HG02642 (cell line): Measurements from ENCODE around the gene TAB2.
A peak's percentile ranks its signal among the peaks of the same experiment; 100 is the strongest.

Experiments
- ATAC-seq: cut with Tn5 transposase; IDR thresholded peaks from one replicate; pipeline ENCODE4 v1.9.1; 2021; ENCODE audit warnings: mild to moderate bottlenecking; ENCODE audit not compliant: unreplicated experiment, poor library complexity

Gene TAB2

DNA sequence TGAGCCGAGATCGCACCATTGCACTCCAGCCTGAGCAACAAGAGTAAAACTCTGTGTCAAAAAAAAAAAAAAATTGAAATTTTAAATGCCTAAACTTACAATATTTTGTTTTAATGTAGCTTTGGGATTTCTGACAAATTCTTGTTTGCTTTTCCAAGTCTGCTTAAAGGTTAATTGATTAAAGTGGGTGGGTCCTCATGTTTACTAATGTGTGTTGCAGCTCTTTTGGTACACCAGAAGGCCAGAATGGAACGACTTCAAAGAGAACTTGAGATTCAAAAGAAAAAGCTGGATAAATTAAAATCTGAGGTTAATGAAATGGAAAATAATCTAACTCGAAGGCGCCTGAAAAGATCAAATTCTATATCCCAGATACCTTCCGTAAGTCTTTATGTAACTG is 79.9 kb downstream of the TAB2 start:
- ATAC-seq = no peak

- ATAC-seq = no peak
Observed at GRCh38 chr6:149400050-149400449, 82.5 kb downstream of the TAB2 start, which contains the start of gene SUMO4. TSS of gene SUMO4 (plus strand) at chr6:149400262. CDS start at chr6:149400392, 130 bp downstream.

DNA sequence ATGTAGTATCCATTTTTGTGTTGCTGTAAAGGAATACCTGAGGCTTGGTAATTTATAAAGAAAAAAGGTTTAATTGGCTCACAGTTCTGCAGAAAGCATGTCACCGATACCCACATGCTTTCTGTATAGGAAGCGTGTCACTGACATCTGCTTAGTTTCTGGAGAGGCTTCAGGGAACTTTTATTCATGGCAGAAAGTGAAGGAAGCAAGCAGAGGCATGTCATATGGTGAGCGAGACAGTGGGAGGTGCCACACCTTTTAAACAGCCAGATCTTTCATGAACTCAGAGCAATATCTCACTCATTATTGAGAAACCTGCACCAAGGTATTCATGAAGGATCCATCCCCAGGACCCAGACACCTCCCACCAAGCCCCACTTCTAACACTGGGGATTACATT is 86.0 kb downstream of the TAB2 start:
- no peak for ATAC-seq

DNA sequence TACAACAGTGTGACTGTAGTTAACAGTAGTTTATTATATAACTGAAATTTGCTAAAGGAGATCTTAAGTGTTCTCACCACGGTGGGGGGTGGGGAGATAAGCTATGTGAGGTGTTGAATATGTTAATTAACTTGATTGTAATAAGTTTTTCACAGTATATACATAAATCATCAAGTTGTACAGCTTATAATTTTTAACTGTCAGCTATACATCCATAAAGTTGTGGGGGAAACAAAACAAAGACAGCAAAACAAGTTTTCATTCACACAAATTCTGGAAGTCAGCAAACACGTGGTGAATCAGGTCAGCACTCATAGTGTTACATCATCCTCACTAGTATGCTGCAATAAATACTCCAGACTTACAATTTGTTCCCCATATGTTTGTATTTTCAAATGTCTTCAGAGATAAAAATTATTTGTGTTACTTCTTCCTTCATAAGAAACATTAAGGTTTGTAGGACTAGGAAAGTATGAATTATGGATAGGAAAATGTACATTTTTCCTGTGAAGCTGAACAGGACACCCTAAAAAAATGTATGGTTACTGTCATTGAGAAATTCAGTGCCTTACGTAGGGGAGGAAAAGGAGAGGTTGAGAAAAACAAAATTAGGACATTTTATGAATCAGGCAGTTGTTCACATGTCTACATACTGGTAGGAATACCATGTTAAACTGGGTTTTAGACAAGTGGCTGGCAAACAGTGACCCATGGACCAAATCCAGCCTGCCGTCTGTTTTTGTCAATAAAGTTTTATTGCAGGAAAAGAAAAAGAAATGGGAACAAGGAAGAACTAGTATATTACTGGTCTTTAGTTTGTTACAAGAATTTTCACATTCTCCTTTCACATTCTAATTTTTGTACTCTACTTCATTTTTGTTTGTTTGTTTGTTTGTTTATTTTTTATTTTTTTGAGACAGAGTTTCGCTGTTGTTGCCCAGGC is 88.6 kb downstream of the TAB2 start:
- ATAC-seq = no peak

DNA sequence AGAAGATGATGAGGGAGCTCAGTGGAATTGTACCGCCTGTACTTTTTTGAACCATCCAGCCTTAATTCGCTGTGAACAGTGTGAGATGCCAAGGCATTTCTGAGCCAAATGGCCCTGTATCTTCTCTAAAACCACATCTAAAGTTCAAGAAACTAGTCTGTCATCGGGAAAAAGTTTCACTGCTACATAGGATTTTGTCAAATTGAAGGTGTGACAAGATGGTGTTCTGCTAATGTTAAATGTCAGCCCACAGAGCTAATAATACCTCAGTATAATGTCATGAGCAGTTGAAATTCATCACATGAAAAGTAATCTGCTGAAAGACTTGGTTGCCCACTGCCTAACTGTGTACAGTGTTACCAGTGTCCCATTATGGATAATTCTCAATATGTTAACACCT is 92.1 kb downstream of the TAB2 start:
- no peak for ATAC-seq

DNA sequence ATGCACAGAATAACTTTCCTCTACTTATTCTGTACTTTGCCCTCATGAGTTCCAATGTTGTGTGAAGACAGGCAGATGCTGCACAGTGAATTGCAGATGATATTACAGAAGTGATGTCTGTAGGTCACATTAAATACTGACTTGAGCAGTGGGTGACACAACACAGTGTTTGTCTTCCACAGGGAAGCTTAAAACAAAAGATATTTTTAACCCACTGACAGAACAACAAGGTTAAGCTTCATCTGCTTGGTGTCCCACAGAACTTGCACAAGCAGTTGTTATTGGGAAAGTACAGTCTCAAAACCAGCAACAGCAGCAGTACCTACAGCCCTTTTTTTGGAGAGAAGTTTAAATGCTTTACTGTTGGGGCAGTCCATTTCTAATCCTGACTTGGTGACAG is 93.0 kb downstream of the TAB2 start:
- ATAC-seq = no peak

GRCh38 chr6:149414009-149414408 is 96.5 kb downstream of the TAB2 start:
- no peak for ATAC-seq

DNA sequence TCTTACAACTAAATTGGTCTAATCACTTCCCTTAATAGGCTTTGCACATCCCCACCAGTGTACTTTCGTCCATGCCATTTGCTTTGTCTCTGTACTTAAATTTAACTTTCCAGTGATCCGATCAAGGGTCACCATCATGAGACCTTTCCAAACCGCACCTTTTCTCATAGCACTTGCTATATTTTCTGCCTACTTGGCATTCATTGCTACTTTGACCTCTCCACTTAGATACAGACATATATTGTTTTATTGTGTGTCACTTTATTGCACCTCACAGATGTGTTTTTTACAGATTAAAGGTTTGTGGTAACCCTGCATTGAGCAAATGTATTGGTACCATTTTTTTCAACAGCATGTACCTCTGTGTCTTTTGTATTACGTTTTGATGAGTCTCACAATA is 97.3 kb downstream of the TAB2 start:
- no peak for ATAC-seq

GRCh38 chr6:149419696-149420404 is 102.3 kb downstream of the TAB2 start:
- ATAC-seq = no peak

- ATAC-seq = no peak
Observed at GRCh38 chr6:149421132-149421531, 103.6 kb downstream of the TAB2 start.

- ATAC-seq = no peak
Observed at GRCh38 chr6:149422581-149422980, 105.1 kb downstream of the TAB2 start.

GRCh38 chr6:149423964-149424440 is 106.5 kb downstream of the TAB2 start:
- ATAC-seq = no peak

DNA sequence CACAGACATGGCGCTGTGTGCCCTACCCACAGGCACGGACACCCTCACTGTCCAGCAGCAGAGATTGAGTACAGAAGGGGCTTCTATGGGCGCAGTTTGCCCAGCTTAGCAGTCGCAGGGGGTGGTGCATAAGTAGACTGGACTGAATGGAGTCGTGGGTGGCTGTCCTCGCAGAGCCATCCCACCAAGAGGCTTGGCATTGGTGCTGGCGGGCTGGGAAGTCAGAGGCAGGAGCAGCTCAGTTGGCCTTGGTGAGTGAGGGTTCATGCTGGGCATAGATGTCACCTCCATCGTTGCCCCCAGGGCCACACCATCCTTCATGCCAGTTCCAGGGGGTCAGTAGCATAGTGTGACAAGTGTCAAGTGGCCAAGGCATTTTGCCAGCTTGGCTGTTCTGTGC is 107.7 kb downstream of the TAB2 start:
- ATAC-seq = no peak

GRCh38 chr6:149425754-149426153 is 108.2 kb downstream of the TAB2 start:
- ATAC-seq = no peak

DNA sequence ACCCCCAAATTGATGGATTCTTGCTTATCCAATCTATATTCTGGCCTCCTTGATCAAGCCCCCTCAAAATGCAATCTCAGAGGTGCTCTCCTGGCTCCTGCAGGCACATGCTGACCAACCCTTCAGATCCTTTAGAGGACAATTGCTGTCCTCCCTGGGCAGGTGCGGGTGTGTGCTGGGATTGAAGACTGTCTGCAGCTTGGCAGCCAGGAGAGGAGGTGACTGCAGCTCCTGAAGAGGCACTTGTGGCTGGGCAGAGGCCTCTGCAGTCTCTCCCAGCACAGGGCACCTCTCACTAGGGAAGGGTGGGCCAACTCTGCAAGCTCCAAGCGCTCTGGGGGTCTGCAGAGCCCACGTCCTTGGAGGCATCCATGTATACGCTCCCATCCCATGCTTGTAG is 111.1 kb downstream of the TAB2 start:
- ATAC-seq = no peak

DNA sequence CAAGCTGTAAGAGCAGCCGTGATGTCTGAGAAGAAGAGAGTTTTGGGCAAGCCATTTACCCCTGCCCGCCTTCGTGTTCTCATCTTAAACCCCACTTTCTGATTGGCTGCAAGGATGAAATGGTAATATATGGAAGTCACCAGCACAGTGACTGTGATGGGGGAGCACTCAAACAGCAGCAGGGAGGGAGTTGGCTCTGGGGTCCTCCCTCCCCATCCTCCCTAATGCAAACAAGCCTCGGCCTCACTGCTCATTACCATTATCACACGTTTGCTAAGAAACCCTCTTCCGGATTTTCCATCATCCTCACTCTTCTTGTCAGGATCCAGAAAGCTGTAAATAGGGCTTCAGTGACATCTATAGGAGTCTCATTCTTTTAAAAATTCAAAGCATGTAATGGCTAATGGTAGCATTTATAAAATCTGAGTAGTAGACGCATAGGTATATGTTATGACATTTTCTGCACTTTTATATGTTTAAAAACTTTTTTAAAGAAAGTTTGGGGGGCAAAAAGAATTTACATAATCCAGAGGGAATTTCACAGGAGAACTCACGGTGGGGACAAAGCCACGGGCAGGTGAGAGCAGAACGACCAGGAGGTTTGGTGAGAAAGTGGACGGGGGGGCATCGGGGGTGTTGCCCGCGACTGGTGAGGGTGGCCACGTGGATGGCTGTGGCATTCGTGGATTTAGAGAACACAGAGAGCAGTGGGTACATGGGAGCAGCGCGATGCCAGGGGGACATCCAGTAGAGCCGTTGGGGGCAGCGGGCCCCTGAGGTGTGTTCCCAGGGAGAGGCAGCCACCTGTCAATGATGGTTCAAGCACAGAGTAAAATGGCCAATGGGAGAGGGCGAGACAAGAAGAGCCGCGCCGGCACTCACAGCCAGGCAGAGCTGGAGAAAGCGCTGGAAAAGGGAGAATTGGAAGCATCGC is 112.2 kb downstream of the TAB2 start:
- no peak for ATAC-seq

DNA sequence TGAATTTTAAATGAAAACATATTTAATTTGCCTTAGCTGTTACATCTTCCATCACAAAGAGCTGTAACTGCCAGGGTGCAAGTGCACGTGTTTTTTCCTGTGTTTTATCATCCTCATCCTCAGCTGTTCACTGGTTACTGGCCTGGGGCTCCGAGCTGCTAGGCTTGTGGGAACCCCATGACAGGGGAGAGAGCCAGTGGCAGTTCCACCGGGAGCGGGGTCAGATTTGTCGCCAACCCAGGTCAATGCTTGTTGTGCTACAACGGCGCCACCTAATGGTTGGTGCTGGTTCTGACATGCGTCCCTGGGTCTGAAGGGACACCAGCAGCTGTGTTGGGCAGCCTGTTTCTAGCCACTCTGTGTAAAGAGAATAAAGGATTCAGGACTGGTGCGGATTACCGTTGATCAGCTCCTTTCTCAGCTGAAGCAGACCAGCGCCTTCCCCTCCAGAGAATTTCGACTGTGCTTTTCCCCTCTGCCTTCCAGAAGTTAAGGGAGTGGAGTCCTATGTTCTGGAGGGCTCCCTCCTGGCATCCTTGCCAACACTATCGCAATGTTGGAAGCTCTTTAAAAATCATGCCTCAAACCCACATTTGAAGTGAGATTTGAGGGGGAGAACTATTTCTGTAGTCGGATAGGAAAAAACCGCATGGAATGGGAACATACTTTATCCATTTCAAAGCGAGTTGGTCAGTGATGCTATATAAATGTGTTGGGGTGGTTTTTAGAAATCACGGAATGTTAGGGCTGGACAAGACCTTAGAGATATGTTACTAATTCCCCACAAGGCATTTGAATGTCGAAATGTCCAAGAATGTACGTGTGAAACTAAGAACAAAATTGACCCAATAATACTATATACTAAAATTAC is 114.6 kb downstream of the TAB2 start:
- peak; percentile 90 for ATAC-seq

DNA sequence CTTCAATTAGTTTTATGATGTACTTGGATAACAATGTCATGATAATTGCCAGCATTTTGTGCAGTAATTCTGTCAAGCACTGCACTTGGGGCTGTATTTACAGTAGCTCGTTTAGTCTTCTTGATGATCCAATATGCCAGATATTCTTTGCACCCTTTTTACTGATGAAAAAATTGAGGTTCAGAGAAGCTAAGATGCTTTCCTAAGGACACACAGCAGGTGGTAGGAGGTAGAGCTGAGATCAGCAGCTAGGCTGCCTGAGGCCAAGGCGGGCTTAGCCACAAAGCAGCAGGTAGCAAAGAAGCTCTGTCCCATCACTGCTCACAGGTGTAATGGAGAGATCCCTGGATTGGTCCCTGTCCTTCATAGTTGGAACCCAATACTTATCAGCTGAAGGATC is 115.9 kb downstream of the TAB2 start:
- no peak for ATAC-seq

- ATAC-seq = no peak
Observed at GRCh38 chr6:149433881-149434280, 116.4 kb downstream of the TAB2 start.
